ENCODE results near the gene MASTL.

- TF ChIP-seq CTCF (IDR thresholded peaks at IDR 0.05; ENCODE audit: low read length), result no peak
- no peak for TF ChIP-seq EZH2 (IDR thresholded peaks at IDR 0.05; ENCODE audit: borderline replicate concordance, low read length)
Measured at GRCh38 chr10:27230022-27230421, 74.9 kb downstream of the MASTL start.

Data from OCI-LY1 (cell line).